Upper lobe of left lung (tissue), 6 donors: Measurements from ENCODE around the gene PXMP4. TPM values are rescaled to one million over a fixed set of nuclear protein-coding genes. Genes with fewer than 3 reads are reported as not detected.

ENCODE experiments used
- ATAC-seq, 2 donors: fragments of 200-7000 bp; cut with Tn5 transposase; one replicate each; pipeline ENCODE4 v1.9.1; 2022; ENCODE audit warnings: mild to moderate bottlenecking in 2 of 2, moderate library complexity in 2 of 2; ENCODE audit not compliant: low FRiP score in 2 of 2
- DNase-seq, 2 donors: peaks; one replicate each; pipeline ENCODE4 v3.0.0-alpha.2; 2019 to 2020
- H3K27ac ChIP-seq, 4 donors: fragments of 200-600 bp; sonication (generic); one replicate each; pipeline ENCODE4 v1.5.1; 2016 to 2019
- H3K27me3 ChIP-seq, 4 donors: fragments of 200-600 bp; sonication (generic); one replicate each; pipeline ENCODE4 v1.5.1; 2017 to 2019
- H3K36me3 ChIP-seq, 4 donors: fragments of 200-600 bp; sonication (generic); one replicate each; pipeline ENCODE4 v1.5.1; 2016 to 2019
- H3K4me1 ChIP-seq, 4 donors: fragments of 200-600 bp; sonication (generic); one replicate each; pipeline ENCODE4 v1.5.1; 2018 to 2019
- H3K4me3 ChIP-seq, 4 donors: fragments of 200-600 bp; sonication (generic); one replicate each; pipeline ENCODE4 v1.5.1; 2017 to 2019; ENCODE audit warnings: mild to moderate bottlenecking in 2 of 4, moderate library complexity in 1 of 4
- H3K9me3 ChIP-seq, 4 donors: fragments of 200-600 bp; sonication (generic); one replicate each; pipeline ENCODE4 v1.5.1; 2018 to 2019
- CTCF ChIP-seq, 6 experiments: fragments of 450-650 bp in 4 of 6; fragments of 200-600 bp in 2 of 6; sonication (generic) in 2 of 6; IDR thresholded peaks; one replicate each; pipeline ENCODE4 v1.5.1; 2016 to 2019; ENCODE audit warnings: antibody characterized with exemption in 6 of 6
- EP300 ChIP-seq, 4 donors: sonication (generic); formaldehyde crosslinking; IDR thresholded peaks; one replicate each; pipeline ENCODE4 v1.5.1; 2017; ENCODE audit warnings: antibody characterized with exemption in 4 of 4, control low read depth in 2 of 4
- POLR2A ChIP-seq, 4 donors: fragments of 450-650 bp; IDR thresholded peaks; one replicate each; pipeline ENCODE4 v1.5.1; 2016 to 2017; ENCODE audit warnings: antibody characterized with exemption in 4 of 4, mild to moderate bottlenecking in 2 of 4
- POLR2AphosphoS5 ChIP-seq, 2 donors: sonication (generic); formaldehyde crosslinking; IDR thresholded peaks; one replicate each; pipeline ENCODE4 v1.5.1; 2017; ENCODE audit warnings: antibody characterized with exemption in 2 of 2
- WGBS, 2 donors: methylation state at CpG; one replicate each; pipeline ENCODE4 v1.1.5; 2017 to 2018; 5-methylcytosine and 5-hydroxymethylcytosine counted together
- total RNA-seq, 6 donors: library from RNA; depleted of rRNA in 4 of 6; stranded (reverse); fragments of >200 nt in 4 of 6; gene quantifications; one replicate each; pipeline versions ENCODE4 v1.1.0 to v1.2.1, GENCODE V29; 2016 to 2021
- donor health status: DM: no; HTN: no; CAD: no; lungs with moderate emphysema.
- donor health status: DM: no; HTN: yes; CAD: no; lungs with severe emphysema.

The PXMP4 gene
- total RNA-seq, 6 donors from 2014 or later, result 18.4 to 80.2 (median 29.8) TPM

DNA sequence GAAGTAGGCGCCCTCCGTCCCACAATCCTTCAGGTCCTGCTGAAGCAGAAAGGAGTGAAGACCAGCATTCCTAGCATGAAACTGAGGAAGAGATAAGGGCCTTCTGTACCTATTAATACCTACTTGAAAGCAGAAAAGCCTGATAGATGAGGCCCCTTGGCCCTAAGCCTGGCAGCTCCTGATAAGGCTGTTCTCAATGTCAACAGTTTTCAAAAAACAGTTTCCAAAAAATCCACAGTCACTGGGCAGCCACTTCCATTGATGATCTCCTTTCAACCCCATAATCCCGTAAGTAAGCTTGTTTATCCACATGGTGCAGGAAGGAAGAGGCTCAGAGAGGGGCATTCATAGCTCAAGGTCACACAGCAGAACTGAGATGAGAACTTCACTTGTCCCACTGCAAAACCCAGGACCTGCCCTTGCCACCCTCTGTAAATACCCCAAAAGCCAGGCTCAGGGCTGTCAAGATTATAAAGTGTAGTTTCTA, 31.1 kb downstream of the PXMP4 start:
- WGBS, 2 donors, result 56 to 61% methylated on average over 3 of the region's 3 CpGs
- Histone ChIP-seq H3K4me3 (no peak overlapping the region), H3K4me1 (peaks cover 27 to 43% (median 32%) of the 10 kb centered on the region in 4 donors), H3K9me3 (no peaks in the 10 kb centered on the region), H3K27me3 (no peaks in the 10 kb centered on the region), H3K36me3 (no peaks in the 10 kb centered on the region), H3K27ac (peak overlapping the region in 3 of 4 donors; percentile 21 to 56 (median 53))
- TF ChIP-seq EP300 (IDR thresholded peaks at IDR 0.05) (no peak), POLR2A (IDR thresholded peaks at IDR 0.05) (no peak), CTCF (IDR thresholded peaks at IDR 0.05) (no peak), POLR2AphosphoS5 (IDR thresholded peaks at IDR 0.05) (no peak)
- DNase-seq (no peak), ATAC-seq (no peak)

DNA sequence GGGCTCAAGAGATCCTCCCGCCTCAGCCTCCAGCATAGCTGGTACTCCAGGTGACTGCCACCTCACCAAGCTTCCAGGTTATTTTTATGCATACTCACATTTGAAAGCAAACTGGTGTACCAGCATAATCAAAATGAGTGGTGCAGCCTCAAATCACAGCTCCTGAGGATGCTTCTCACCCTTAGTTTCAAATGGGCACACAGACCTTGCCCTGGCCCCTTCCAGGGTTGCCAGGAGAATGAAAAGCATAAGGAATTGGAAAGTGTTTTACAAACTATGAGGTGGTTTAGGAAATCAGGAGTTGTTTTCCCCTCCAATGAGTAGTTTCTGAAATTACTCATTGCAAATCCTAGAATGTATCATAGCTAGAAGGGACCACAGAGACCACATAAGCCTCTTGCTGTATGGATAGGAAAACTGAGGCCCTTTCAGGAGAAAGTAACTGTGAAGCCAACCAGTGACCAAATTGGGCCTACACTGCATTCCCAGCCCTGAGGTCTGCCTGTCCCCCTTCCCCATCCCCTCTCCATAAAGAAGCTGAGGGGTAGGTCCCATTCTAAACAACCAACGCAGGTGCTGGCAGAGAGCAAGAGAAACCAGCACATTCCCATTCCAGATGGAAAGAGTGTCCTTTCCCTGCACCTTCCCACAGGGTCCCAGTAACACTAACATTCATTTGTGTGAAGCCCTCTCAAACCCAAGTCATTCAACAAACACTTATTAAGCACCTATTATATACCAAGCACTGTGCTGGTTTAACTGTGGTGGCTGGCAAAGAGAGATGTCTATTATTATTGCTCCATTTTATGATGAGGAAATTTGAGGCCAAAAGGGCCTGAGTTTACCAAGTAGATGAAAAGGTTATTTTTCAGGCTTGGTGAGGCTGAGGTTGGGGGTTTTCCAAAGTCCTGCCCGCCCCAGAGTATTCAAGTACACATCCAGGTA, 31.8 kb downstream of the PXMP4 start:
- ATAC-seq, result no peak
- Histone ChIP-seq H3K27ac (peak overlapping the region; percentile 4 to 56 (median 37)), H3K9me3 (no peaks in the 10 kb centered on the region), H3K4me3 (no peak overlapping the region), H3K27me3 (no peaks in the 10 kb centered on the region), H3K4me1 (peaks cover 27 to 42% (median 32%) of the 10 kb centered on the region in 4 donors), H3K36me3 (no peaks in the 10 kb centered on the region)
- TF ChIP-seq POLR2A (IDR thresholded peaks at IDR 0.05) (no peak), POLR2AphosphoS5 (IDR thresholded peaks at IDR 0.05) (no peak), EP300 (IDR thresholded peaks at IDR 0.05) (no peak), CTCF (IDR thresholded peaks at IDR 0.05) (no peak)
- no peak for DNase-seq
- 79% methylated on average over 3 of the region's 3 CpGs for WGBS, 2 donors

DNA sequence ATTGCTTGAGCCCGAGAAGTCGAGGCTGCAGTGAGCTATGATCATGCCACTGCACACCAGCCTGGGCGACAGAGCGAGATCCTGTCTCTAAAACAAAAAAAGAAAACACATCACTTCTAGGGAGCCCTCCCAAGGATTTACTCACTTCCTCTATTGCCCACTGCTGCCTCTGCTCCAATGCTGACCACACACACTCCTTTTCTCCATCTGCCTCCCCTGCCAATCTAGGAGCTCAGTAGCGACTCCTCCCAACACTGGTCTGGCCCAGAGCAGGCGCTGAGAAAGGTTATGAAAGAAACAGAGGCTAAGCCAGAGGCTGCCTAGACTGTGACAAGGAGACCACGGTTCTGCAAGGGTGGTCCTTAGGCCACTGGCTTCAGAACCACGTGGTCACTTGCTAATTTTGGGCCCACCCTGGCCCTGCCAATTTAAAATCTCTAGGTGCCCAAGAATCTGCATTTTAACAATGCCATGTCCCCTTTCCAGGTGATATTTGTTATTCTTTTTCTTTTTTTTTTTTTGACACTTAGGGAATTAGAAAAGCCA, 32.7 kb downstream of the PXMP4 start:
- no peaks in the 10 kb centered on the region for H3K9me3 ChIP-seq
- DNase-seq, result no peak
- peak in 1 of 2 donors; percentile 37 for ATAC-seq
- no peak for TF ChIP-seq POLR2A (IDR thresholded peaks at IDR 0.05)
- H3K27ac ChIP-seq, result peak overlapping the region in 3 of 4 donors; percentile 19 to 57 (median 46)
- 65 to 71% methylated on average over 8 of the region's 8 CpGs for WGBS, 2 donors
- H3K4me1 ChIP-seq, result peaks cover 27 to 42% (median 34%) of the 10 kb centered on the region in 4 donors
- H3K36me3 ChIP-seq, result no peaks in the 10 kb centered on the region
- H3K27me3 ChIP-seq, result no peaks in the 10 kb centered on the region
- H3K4me3 ChIP-seq, result no peak overlapping the region

DNA sequence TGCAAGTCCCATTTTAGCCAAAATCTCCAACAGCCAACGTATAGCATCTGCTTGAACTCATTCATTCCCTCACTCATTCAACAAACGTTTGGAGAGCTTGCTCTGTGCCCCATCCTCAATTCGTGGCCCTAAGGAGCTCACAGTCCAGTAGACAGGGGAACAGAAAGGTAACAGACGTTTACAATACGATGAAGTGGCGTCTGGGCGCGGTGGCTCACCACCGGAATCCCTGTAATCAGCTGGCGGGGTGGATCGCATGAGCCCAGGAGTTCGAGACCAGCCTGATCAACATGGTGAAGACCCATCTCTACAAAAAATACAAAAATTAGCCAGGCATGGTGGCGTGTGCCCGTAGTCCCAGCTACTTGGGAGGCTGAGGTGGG, 33.1 kb downstream of the PXMP4 start:
- Histone ChIP-seq H3K27ac (peak overlapping the region; percentile 8 to 57 (median 32)), H3K4me3 (peak overlapping the region in 3 of 4 donors; percentile 53 to 73 (median 57)), H3K27me3 (no peaks in the 10 kb centered on the region), H3K9me3 (no peaks in the 10 kb centered on the region), H3K4me1 (peaks cover 27 to 47% (median 36%) of the 10 kb centered on the region in 4 donors), H3K36me3 (no peaks in the 10 kb centered on the region)
- 80 to 82% methylated on average over 14 of the region's 14 CpGs for WGBS, 2 donors
- no peak for DNase-seq
- no peak for TF ChIP-seq POLR2A (IDR thresholded peaks at IDR 0.05)
- no peak for TF ChIP-seq CTCF (IDR thresholded peaks at IDR 0.05)
- TF ChIP-seq EP300 (IDR thresholded peaks at IDR 0.05), result no peak
- TF ChIP-seq POLR2AphosphoS5 (IDR thresholded peaks at IDR 0.05), result no peak
- no peak for ATAC-seq
